Stimulated activated CD4-positive, alpha-beta T cell treated with anti-CD3 and anti-CD28 coated beads, Interleukin-15, amount 100 ng/mL, for 24 hours (primary cell): ENCODE data around the gene C19orf25.
"Not testable (repeated sequence)": the region's sequence is repeated elsewhere in the genome, so short reads cannot be mapped to it uniquely, and the experiment has no call there.

Source experiments
- DNase-seq: peaks from one replicate; pipeline ENCODE4 v3.0.0-alpha.2; 2020

Gene C19orf25

GRCh38 chr19:1511318-1512317 lies 32.6 kb upstream of the C19orf25 start:
- no peak for DNase-seq

GRCh38 chr19:1510807-1511206 lies 31.8 kb upstream of the C19orf25 start:
- DNase-seq: no peak

DNA sequence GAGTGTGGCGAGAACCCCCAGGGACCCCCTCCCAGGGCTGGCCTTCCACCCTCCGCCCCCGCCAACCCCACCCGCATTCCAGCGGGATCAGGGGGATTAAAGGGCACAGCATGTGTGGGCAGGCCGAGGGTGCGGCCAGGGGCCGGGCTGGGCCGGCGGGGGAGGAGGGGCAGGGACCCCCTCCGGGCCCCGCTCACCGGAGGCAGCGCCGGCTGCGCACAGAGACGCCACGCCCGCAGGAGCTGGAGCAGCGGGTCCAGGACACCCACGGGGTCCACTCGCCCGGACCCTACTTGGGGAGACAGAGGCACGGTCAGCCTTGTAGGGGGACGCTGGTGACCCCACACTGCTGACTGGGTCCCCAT lies 31.4 kb upstream of the C19orf25 start:
- DNase-seq: no peak

DNA sequence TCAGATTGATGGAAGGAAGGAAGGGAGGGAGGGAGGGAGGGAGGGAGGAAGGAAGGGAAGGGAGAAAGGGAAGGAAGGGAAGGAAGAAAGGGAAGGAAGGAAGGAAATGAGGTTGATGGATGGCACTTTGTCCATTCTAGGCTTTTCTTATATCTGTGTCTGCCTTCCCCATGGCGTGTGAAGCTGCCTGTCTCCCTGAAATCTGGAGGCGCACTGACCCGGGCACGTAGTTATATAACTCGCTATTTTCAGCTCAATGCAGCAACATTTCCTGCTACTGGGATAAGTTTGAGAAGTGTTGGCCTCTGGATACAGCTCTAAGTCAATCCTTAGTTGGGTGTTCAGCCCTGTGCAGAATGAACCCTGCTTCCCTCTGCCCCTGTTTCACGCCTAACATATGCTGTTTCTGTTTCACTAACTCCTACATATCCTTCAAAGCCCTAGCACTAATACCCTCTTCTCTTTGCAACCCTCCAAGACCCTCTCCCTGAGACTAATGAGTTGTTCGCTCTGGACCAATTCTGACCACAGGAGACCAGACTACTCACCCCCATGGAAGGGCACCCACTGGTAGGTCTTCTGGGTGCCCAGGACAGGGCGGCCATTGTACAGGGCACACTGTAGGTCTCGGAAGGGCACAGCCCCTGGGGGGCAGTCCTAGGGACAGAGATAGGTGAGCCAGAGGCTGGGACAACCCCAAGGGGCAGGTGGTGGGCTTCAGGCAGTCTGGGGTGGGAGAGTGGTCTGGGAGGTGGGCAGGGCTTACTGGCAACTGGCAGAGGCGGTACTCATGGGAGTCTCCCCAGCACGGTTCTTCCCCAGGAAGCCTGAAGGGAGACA lies 30.8 kb upstream of the C19orf25 start:
- DNase-seq: no peak

DNA sequence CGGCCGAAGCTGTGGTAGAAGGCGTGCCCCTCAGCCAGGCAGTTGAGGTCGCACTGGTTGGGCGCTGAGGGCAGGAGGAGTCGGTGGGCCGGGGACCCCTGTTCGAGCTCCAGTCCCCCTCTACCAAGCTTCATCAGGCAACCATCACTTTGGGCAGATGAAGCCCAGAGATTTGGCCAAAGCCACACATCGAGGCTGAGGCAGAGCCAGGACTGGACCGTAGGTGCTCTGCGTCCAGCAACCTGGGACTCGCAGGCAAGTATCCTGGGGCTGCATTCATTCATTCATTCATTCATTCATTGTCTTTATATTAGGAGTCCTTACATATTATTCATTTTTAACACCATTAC lies 29.5 kb upstream of the C19orf25 start:
- no peak for DNase-seq

DNA sequence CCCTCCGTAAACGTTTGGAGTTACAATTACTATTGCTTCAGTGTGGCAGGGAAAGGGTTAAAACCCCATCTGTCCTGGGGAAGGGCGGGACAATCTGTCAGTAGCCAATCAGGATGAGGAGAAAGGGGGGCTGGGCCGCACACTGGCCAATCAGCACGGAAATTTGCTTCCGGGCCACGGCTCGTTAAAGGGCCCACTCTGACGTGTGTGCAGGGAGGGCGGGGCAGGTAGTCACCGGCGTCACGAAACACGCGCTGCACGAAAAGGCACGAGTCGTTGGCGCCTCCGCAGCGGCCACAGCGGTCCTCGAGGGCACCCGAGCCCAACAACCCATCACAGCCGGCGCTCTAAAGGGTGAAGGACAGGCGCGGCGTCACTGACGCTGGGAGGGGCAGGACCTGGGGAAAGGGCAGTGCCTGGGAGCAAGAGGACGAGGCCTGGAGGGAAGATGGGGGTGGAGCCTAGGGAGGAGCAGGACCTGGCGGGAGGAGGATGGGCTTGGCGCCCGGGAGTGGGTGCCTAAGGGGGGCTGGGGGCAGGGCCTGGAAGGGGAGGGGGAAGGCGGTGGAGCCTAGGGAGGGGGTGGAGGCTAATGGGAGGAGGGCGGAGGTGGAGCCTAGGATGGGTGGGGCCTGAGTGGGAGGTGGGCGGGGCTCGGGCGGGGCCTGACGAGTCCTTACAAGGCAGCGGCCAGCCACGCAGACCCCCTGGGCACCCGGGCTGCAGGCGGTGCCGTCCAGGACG lies 28.9 kb upstream of the C19orf25 start:
- DNase-seq: peak; percentile 93

GRCh38 chr19:1507192-1507660 lies 28.2 kb upstream of the C19orf25 start:
- DNase-seq: no peak

GRCh38 chr19:1505991-1506881 lies 27.2 kb upstream of the C19orf25 start:
- DNase-seq: no peak

DNA sequence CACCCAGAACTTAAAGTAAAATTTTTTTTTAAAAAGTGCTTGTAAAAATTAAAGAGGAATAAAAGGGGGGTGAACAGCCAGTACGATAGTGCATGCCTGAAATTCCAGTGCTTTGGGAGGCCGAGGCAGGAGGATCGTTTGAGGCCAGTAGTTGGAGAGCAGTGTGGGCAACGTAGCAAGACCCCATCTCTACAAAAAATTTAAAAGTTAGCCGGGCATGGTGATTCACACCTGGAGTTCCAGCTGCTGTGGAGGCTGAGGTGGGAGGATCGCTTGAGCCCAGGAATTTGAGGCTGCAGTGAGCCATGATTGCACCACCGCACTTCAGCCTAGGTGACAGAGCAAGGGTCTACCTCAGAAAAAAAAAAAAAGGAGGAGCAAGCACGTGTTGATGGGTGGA lies 26.0 kb upstream of the C19orf25 start:
- DNase-seq: no peak

DNA sequence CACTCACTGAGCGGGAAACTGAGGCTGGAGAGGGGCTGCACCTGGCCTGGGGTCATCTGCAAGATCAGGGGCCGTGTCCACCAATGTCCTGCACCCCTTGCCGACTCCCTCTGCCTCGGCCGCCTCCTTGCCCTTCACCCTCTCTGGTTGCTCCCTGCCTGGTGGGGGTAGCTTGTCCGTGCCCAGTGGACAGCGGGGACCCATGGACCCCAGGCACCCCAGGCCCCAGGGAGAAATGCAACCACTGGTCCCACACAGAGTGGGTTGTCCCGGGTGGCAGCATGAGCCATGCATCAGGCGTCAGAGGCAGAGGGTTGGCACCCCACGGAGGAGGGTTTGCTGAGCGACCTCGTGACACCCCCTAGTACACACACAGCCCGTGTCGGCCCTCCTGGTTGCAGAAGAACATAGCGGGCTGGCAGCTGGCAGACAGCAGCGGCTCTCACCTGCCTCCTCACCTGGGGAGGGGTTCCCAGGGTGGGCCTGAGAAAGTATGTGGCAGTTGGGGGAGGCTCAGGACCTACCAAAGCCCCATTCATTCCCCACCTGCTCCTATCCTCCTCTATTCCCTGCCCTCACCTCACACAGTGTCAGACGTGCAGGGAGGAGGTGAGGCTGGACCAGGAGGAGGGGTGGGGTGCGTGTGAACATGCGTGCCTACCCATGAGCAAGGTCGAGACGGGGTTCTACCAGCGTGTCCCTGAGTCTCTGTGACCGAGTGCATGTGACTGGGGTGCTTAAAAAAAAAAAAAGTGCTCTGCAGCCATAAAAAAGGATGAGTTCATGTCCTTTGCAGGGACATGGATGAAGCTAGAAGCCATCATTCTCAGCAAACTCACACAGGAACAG lies 25.1 kb upstream of the C19orf25 start:
- DNase-seq: no peak

GRCh38 chr19:1503089-1503924 lies 24.3 kb upstream of the C19orf25 start:
- peak; percentile 83 for DNase-seq

GRCh38 chr19:1502433-1503088 lies 23.5 kb upstream of the C19orf25 start:
- no peak for DNase-seq

DNA sequence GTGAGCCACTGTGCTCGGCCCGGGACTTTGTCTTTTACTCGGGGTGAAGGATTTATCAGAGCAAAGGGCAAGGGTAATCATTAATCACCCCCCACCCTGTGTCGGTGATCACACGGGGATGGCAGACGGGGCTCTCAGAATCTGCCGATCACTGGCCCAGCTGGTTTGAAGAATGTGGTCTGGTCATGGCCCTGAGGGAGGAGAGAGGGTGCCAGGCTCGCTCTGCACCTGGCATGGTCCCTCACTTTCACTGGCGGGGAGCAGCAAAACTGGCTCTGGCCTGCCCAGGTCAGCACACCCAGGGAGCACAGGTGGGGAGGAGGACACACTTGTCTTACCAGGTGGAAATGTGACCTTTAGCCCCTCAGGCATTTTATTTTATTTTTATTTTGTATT lies 22.2 kb upstream of the C19orf25 start:
- DNase-seq: no peak

DNA sequence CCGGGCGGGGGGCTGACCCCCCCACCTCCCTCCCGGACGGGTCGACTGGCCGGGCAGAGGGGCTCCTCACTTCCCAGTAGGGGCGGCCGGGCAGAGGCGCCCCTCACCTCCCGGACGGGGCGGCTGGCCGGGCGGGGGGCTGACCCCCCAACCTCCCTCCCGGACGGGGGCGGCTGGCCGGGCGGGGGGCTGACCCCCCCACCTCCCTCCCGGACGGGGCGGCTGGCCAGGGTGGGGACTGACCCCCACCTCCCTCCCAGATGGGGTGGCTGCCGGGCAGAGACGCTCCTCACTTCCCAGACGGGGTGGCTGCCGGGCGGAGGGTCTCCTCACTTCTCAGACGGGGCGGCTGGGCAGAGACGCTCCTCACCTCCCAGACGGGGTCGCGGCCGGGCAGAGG lies 20.2 kb upstream of the C19orf25 start:
- DNase-seq: not testable (repeated sequence)

DNA sequence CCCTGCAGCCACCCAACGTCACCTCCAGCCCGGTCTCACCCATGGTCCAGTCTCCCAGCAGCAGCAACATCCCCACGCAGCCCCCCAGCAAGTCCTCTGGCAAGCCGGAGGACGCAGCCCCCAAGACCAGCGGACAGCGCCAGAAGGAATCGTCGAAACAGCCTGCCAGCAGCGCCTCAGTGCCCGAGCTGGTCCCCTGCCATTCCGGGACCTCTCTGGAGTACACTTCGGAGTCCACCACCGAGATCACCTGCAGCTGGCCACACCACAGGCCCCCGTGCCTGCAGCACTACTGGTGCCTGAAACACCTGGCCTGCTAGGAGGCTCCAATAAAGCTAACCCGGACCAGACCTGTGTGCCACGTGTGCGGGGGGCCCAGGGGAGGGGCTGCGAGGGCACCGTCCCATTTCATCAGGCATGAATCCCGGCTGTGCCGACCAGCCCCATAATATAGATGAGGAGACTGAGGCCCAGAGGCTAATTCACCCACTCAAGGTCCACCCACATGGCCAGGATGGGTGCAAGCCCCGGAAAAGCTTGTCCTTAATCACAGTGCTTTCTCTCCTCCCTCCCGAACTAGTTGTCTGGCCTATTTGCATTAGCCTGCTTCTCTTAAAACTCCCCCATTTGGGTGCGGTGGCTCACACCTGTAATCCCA lies 18.7 kb upstream of the C19orf25 start:
- DNase-seq: no peak

DNA sequence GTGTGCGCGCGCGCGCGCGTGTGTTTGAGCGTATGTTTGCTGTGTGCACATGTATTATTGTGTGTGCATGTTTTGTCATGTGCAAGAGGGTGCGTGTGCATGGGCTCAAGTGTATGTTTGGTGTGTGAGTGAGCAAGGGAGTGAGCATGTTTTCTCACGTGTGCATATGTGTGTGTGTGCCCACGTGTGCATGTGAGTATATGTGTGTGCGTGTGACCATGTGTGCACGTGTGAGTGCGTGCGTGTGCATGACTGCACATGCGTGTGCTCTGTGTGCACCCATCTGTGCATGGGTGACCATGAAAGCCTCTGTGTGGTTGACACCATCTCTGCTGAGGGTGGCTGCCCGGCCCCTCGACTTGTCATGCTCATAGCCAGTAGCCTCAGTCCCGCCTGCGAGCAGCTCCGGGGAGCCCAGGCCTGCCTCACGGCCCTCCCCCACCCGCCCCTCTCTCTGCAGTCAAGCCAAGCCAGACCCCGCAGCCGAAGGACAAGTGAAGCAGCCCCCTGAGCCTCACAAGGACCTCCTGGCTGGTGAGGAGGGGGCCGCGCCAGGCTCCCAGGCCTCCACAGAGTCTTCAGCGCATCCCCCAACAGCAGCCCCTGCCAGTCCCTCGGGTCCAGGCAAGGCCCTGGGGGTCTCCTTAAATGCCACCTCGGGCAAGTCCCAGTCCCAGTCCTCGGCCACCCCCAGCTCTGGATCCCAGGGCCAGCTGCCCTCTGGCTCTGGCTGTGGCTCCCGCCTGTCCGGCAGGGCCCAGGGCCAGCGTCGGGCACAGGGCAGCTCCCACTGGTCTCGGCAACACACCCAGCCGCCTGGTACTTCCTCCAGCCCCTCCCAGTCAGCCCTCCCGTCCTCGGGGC lies 17.9 kb upstream of the C19orf25 start:
- DNase-seq: no peak

GRCh38 chr19:1495799-1496713 lies 17.0 kb upstream of the C19orf25 start:
- no peak for DNase-seq
